HG02610 (cell line): ENCODE data around the gene KIF9.

Experiments
- ATAC-seq: cut with Tn5 transposase; IDR thresholded peaks from one replicate; pipeline ENCODE4 v1.9.1; 2021; ENCODE audit warnings: mild to moderate bottlenecking, moderate library complexity; ENCODE audit not compliant: unreplicated experiment

KIF9 gene

GRCh38 chr3:47295322-47295721 is 12.7 kb upstream of the KIF9 start:
- ATAC-seq = no peak

DNA sequence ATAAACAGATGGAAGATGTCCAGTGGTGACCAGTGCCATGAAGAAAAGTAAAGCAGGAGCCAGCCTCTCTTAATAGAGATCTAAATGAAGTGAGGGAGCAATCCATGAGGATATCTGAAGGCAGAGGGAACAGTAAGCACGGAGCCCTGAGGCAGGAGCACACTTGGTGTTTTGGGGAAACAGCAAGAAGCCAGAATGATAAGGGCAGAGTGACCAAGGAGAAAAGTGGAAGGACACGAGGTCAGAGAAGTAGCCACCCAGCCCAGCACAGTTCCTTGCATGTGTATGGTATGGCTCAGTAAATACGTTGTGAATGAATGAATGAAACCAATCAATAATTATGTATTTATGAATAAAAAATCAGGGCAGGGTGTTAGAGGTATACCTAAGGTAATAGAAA is 11.8 kb upstream of the KIF9 start:
- no peak for ATAC-seq

- ATAC-seq = no peak
Observed at GRCh38 chr3:47293822-47294221, 11.2 kb upstream of the KIF9 start.

- ATAC-seq = peak; percentile 61
Observed at GRCh38 chr3:47291754-47292420, 9.3 kb upstream of the KIF9 start.

DNA sequence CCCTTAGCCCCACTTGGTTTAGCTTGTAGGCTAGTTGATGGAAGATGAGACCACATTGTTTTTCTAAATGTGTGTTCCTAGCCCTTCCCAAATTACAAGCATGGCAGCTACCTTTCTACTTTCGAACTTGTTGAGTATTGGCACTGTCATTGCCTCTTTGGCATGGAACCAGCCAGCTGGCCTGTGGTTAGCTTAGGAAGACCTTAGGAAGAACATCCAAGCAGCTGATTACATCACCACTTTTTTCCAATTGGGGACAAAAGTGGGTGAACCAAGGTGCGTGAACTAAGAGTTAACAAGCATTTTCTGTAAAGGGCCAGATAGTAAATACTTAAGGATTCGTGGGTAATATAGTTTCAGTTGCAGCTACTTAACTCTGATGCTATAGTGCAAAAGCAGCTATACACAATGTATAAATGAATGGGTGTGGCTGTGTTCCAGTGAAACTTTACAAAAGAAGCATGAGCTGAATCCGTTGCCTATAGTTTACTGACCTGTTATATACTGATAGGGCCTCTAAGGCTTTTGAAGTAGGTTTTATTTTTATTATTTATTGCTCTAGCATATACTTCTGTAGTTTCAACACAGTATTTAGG is 8.7 kb upstream of the KIF9 start:
- ATAC-seq = peak; percentile 14

DNA sequence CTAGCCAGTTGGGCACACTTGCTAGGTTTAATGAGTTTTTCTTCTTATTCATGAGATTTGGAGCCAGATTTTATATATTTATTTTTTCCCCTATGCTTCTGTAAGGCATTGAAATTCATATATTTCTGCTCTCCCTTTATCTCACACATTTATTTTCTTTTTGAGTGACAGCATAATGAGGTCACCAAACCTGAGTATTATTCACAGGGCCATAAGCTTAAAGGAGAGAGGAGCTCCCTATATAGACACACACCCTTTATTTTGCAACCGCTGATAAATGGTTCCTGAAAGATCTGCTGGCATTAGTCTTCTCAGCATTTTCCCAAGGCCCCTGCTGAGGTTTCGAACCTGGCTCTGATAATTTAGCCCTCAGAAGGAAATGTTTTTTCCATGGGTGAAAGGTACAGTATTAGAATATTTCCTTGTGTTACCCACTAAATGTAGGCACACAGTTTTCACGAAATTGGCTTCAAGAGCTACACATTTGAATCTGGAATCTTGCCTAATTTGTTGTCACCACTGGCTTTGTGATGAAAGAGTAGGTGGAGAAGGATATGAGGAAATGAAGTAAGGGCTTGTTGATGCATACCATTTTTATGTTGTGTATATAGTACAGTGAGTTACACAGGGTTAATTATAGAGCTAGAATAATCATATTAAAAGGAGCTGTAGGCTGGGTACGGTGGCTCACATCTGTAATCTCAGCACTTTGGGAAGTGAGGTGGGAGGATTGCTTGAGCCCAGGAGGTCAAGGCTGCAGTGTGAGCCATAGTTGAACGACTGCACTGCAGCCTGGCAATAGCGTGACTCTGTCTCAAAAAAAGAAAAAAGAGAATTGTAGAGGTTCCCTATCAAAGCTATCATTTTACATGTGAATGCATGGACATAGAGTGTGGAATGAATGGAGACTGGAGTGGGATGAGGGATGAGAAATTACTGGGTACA is 6.6 kb upstream of the KIF9 start:
- ATAC-seq = no peak

- no peak for ATAC-seq
Observed at GRCh38 chr3:47283591-47284364, 1.2 kb upstream of the KIF9 start.

- ATAC-seq = no peak
Observed at GRCh38 chr3:47283193-47283537, 566 bp upstream of the KIF9 start.

DNA sequence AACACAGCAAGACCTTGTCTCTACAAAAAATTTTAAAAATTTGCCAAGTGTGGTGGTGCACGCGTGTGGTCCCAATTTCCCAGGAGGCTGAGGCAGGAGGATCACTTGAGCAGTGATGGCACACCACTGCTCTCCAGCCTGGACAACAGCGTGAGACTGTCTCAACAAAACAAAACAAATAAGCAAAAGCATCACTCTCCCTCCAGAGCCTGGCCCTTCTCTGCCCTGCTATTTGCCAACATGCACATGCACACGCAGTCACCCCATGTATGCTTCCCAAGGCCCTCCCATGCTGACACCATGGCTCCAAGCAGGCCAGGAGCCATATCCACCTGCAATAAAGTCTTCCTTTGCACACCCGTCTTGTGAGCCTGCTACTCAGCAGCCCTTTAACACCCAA is 2.1 kb downstream of the KIF9 start:
- no peak for ATAC-seq

GRCh38 chr3:47276558-47276957 is 6.0 kb downstream of the KIF9 start:
- ATAC-seq = no peak

GRCh38 chr3:47274652-47275051 is 7.9 kb downstream of the KIF9 start:
- no peak for ATAC-seq

DNA sequence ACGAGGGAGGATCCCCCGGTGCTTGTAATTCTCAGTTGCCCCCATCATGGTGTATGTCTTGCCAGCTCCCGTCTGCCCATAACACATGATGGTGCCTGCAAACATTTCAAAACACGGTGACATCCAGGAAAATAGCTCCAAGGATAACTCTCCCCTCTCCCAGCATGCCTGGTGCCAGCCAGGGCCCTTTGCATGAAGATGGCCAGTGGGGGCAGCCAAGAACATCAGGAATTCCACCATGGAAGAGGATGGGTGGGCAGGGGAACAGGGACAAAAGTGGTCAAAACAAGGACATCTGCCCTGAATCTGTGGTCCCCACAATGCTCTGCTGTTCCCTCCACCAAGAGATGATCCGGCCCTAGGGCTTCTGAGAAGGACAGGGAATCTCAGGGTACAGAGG is 9.0 kb downstream of the KIF9 start:
- no peak for ATAC-seq

GRCh38 chr3:47270526-47270925 is 12.1 kb downstream of the KIF9 start:
- ATAC-seq = no peak

DNA sequence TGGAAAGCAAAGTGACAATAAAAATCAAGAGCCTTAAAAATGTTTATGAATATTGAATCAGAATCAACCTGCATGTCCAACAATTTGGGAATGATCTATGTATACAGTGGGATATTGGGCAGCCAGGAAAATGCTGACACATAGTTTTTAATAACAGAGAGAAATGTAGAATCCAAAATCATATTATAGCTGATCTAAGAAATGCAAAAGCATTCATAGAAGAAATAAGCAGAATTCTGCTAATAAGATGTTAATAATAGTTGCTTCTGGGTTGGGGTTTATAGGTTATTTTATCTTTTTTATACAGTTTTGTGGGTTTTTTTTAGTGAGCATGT is 15.1 kb downstream of the KIF9 start:
- ATAC-seq = no peak

GRCh38 chr3:47266709-47267489 is 15.7 kb downstream of the KIF9 start:
- ATAC-seq = peak; percentile 67

- no peak for ATAC-seq
Observed at GRCh38 chr3:47265725-47266428, 16.7 kb downstream of the KIF9 start.

GRCh38 chr3:47265008-47265407 is 17.6 kb downstream of the KIF9 start:
- ATAC-seq = no peak

DNA sequence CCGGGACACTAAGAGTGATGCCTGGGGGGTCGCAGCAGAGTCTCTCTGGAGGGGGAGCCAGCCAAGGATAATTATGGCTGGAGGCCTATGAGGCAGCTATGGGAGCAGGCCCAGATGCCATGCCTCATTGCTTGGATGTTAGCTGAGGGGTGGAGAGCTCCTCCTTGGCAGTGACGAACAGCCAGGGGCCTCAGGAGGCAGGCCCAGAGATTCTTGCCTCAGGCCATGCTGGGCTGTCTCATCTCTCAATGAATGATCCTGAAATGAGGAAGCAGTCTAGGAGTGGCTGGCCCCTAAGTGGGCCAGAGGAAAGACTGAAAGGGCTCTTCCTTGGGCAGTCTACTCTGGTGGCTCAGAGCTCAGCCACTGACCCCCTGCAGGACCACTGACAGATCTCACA is 21.3 kb downstream of the KIF9 start:
- ATAC-seq = no peak

GRCh38 chr3:47260605-47261004 is 22.0 kb downstream of the KIF9 start:
- ATAC-seq = no peak

DNA sequence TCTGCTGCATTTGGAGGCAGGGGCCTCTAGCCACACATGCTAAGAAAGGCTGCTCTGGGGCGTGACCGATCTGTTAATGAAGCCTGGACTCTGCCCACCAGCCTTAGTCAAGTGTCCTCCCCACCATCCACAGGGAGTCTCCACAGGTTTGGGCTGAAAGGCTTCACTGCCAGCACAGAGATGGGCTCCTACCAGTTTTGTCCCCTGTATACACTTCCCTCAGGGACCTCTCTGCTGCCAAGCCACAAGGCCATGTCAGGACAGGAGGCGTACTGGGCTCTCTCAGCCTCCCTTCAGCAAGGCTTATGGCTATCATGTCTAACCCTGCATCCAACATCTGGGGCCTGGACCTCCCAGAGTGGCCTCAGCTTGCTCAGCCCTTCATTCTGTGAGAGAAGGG is 23.5 kb downstream of the KIF9 start:
- ATAC-seq = no peak
